ENCODE results near the gene SERINC5.

The SERINC5 gene

DNA sequence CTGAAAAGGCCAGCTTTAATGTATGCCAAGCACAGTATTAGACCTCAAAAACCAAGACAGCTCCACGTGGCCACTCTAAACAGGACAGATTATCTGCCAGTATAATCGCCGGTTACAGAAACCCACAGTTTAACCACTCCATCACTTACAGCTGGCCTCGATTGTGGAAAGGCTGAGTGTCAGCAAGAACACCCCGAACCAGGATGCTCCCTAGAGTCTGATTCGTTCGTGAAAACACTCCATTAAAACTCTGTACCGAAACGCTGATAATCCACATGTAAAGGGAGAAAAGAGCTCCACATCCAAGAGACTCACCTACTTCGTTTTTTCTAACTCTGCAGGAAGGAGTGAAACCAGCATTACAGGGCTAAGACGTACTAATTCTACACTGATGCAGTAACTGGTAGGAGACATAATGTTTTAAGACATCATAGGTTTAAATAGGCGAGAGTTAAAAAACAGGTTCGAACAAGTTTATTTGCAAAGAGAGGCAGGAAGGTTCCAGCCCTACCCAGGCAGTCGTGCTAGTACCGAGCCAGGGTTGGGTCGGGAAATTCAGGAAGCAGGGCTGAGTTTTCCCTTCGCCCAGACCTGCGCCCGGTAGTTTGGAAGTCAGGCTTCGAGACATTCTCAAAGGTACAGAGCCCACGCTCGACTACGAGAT lies 949 bp downstream of the SERINC5 start:
- no peak for DNase-seq (ENCODE audit: low read depth in 2 of 2)

GRCh38 chr5:80251636-80252035 lies 4.2 kb downstream of the SERINC5 start:
- DNase-seq (ENCODE audit: low read depth in 2 of 2): no peak

DNA sequence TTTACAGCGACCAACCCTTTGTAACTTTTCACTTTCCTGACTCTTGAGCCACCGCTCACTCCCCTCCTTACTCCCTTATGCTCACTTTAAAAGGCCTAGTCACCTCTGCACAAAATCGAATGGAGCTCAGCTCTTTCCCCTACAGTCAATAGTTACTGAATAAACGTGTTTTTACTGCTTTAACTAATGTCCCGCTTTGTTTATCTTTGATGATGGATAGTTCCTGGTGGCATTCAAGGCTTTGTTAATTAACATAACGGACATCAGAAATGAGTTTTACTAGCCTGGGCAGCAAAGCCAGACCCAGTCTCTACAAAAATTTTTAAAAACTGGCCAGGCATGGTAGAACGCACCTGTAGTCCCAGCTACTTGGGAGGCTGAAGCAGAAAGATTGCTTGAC lies 5.0 kb downstream of the SERINC5 start:
- no peak for DNase-seq (ENCODE audit: low read depth in 2 of 2)

DNA sequence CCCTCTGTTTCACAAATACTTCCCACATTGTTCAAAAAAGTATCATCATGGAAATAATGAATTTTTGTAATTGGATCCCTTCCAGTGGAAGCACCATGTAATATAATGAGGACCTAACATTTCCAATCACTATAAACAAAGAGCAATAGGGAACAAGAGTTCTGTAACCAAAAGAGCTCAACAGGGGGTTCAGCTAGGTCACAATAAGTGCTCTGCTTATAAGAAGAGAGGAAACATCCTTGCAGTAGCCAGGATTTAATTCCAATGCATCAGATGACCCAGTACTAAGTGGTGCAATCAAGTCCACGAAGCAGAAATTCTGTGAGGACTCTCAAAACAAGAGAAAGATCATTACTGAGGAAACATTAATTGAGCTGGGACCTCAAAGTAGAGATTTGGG lies 5.9 kb downstream of the SERINC5 start:
- no peak for DNase-seq (ENCODE audit: low read depth in 2 of 2)

DNA sequence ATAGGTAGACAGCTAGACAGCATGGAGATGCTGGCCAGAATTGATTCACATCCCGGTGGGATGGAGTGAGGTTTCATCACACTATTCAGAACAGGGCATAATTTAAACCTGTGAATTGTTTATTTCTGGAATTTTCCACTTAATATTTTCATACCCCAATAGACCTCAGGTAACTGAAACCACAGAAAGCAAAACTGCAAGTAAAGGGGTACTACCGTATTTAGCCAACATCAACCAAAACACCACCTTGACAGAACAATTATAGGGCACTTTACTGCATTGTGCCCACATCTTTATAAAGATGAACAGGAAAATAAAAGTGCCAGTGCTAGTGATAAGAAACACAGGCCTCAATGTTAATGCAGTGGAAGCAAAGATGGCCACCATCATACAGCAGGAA lies 7.5 kb downstream of the SERINC5 start:
- no peak for DNase-seq (ENCODE audit: low read depth in 2 of 2)

GRCh38 chr5:80246995-80247729 lies 8.7 kb downstream of the SERINC5 start:
- no peak for DNase-seq (ENCODE audit: low read depth in 2 of 2)

GRCh38 chr5:80246001-80246758 lies 9.7 kb downstream of the SERINC5 start:
- DNase-seq (ENCODE audit: low read depth in 2 of 2): no peak

- DNase-seq (ENCODE audit: low read depth in 2 of 2): no peak
Observed at GRCh38 chr5:80243567-80243966, 12.3 kb downstream of the SERINC5 start.

- DNase-seq (ENCODE audit: low read depth in 2 of 2): no peak
Observed at GRCh38 chr5:80242849-80243248, 13.0 kb downstream of the SERINC5 start.

- DNase-seq (ENCODE audit: low read depth in 2 of 2): no peak
Observed at GRCh38 chr5:80240368-80240986, 15.4 kb downstream of the SERINC5 start.

DNA sequence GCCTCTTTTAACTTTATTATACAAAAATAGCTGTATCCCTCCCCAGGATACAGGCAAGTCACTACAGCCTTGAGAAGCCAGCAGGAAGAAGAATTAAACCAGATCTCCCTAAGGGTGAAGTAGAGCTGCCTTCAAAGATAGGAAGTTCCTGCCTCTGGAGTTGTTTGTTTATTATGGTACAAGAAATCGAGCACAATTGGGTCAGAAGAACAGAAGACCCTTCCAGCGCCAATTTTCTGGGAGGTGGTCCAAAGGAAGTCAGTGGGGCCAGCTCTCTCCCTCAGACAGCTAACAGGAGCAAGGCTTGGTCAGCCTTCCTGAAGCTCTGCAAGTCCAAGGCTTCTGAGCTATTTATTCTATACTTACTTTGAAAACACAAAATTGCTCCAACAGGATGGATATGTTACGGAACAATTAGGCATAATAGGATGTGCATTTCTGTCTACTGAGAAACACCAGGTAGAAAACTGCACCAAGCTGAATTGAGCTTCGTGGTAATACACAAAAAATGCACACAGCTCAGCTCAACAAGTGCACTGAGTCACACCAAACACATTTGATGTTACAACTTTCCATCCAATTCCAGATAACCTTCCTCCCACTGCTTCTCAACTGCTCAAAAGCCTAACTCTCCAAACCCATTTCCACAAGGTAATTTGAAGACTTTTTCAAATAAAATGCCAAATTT lies 16.0 kb downstream of the SERINC5 start:
- no peak for DNase-seq (ENCODE audit: low read depth in 2 of 2)

DNA sequence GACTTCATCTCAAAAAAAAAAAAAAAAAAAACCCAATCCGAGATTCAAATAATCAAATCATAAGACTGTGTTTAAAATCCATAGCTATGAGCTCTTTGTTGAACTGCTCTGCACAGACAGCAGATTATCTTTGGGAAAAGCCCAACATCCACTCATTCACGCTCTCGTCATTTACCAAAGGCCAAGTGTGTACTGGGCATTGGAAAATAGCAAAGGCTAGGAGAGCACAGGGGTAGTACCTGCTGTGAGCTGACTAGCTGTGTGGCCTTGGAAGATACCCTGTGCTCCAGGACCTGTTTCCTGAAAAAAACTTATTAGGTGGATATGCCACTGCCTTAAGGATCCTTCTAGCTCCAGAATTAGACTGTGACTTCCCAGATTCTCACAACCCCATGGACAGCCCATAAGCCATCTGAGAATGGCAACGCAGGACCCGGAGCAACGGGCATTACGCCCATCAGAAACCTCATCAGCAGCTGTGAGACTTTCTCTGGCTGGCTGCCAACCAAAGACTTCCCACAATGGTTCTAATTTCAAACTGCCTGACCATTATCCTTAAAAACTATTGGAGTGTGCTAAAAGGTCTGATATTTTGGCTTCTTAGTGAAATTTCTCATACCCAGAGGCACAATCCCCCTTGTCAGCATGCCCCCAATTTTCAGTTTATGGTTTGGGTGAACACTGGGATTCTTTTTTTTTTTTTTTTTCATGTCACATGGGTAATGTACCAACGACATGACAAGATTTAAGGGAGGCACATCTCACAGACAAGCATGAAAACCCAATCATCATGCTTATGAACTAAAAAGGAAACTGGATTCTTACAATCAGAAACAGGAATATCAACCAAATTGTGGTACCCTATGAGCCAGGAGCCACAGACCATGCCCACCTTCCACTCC lies 16.8 kb downstream of the SERINC5 start:
- no peak for DNase-seq (ENCODE audit: low read depth in 2 of 2)

GRCh38 chr5:80238097-80238496 lies 17.8 kb downstream of the SERINC5 start:
- no peak for DNase-seq (ENCODE audit: low read depth in 2 of 2)

DNA sequence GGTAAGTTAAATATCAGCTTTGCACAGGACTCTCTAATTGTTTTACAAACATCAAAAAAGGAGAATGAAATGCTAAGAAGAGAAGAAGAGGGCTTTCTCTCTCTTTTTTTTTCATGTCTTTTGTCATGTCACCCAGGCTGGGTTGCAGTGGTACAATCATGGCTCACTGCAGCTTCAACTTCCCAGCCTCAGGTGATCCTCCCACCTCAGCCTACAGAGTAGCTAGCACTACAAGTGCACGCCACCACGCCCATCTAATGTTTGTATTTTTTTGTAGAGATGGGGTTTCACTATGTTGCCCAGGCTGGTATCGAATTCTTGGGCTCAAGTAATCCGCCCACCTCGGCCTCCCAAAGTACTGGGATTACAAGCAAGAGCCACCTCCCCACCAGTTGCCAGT lies 18.6 kb downstream of the SERINC5 start:
- no peak for DNase-seq (ENCODE audit: low read depth in 2 of 2)

- no peak for DNase-seq (ENCODE audit: low read depth in 2 of 2)
Observed at GRCh38 chr5:80234116-80234948, 21.5 kb downstream of the SERINC5 start.

DNA sequence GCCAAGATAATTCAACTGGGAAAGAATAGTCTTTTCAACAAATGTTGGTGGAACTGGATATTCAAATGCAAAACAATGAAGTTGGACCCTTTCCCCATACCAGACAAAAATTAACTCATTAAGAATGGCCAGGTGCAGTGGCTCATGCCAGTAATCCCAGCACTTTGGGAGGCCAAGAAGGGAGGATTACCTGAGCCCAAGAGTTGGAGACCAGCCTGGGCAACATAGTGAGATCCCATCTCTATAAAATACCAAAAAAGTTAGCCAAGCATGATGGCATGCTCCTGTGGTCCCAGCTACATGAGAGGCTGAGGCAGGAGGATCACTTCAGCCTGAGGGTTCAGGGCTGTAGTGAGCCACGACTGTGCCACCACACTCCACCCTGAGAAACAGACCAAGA lies 24.2 kb downstream of the SERINC5 start:
- DNase-seq (ENCODE audit: low read depth in 2 of 2): no peak

DNA sequence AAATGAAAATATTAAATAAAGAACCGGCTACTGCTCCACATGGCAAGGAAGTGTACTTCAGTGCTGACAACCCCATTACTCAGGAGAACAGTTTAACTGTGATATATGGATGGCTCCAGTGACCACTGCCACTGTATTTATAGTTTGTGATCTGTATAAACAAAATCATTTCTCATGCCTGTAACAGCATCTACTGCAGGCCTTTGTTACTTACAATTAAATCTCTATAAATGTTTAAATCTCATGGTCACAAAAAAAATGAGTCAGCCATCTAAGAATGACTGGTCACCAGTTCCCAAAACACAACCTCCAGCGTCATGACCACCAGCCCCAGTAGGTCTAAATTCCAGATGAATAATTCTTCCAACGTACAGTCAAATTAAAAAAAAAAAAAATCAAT lies 24.6 kb downstream of the SERINC5 start:
- no peak for DNase-seq (ENCODE audit: low read depth in 2 of 2)

DNA sequence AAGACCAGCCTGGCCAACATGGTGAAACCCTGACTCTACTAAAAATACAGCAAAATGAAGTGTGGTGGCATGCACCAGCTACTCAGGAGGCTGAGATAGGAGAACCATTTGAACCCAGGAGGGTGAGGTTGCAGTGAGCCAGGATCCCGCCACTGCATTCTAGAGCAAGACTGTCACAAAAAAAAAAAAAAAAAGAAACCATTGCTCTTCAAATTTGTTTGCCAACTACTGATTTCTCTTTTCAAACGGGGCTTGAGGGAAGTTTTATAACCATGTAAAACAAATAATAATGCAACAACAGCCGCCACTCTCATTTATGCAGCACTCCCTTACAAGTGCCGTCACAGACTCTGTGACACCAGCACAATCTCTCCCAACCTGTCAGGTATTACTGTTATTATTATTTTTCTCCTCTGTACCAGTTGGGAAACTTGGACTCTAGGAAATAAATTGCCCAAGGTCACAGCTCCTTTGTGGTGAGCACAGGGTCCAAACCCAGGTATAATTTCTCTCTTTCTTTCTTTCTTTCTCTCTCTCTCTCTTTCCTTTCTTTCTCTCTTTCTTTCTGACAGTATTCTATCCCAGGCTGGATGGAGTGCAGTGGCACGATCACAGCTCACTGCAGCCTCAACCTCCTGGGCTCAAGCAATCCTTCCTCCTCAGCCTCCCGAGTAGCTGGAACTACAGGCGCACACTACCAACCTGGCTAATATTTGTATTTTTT lies 25.4 kb downstream of the SERINC5 start:
- DNase-seq (ENCODE audit: low read depth in 2 of 2): no peak

DNA sequence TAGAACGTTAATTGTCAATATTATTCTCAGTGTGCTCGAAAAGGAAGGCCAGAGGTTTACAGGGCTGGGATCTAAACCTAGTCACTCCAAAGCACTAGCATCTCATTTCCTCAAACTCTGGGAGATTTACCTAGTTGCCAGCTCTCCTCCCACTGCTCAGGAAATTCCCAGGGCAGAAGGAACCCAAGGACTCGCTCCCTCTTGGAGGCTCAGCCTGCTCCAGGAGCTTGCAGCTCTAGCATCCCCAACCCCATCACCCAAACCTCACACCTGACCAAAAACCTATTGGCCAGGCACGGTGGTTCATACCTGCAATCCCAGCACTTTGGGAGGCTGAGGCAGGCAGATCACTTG lies 26.0 kb downstream of the SERINC5 start:
- DNase-seq (ENCODE audit: low read depth in 2 of 2): no peak
